ENCODE measurements around the gene KCNK2. TPM values are rescaled to one million over a fixed set of nuclear protein-coding genes. Genes with fewer than 3 reads are reported as not detected.
A peak's percentile ranks its signal among the peaks of the same experiment; 100 is the strongest.

KCNK2 gene
- total and polyA plus RNA-seq, 2 of the 4 experiments (the other 2 are of a cell fraction): 45.9 to 86.9 TPM

GRCh38 chr1:215146240-215146975, 63.9 kb downstream of the KCNK2 start:
- Histone ChIP-seq H2BK5ac (ENCODE audit: low read depth, low read length, poor library complexity, severe bottlenecking) (no peak overlapping the region), H4K5ac (ENCODE audit: low read depth, low read length) (no peak overlapping the region), H2BK20ac (ENCODE audit: low read depth, low read length) (no peak overlapping the region), H2AFZ (replicated peaks; ENCODE audit: low read length, poor library complexity) (no peak overlapping the region), H4K91ac (ENCODE audit: insufficient read depth, low read depth, low read length) (no peak overlapping the region), H3K9ac (ENCODE audit: low read depth, low read length) (no peak overlapping the region), H3K9me1 (ENCODE audit: insufficient read depth, low read length) (no peaks in the 10 kb centered on the region), H3K27ac (ENCODE audit: insufficient read depth, low read length) (no peak overlapping the region), H3K9me3 (ENCODE audit: control insufficient read depth, insufficient read depth, low read length) (peaks cover 2% of the 10 kb centered on the region; the same call in 1 of the 2 replicates), H3K27me3 (ENCODE audit: control insufficient read depth, insufficient read depth, low read length) (no peaks in the 10 kb centered on the region), H3K23ac (ENCODE audit: low read depth, low read length) (no peak overlapping the region), H2AK9ac (replicated peaks; ENCODE audit: low read depth, low read length, poor library complexity) (no peak overlapping the region), H3K4ac (ENCODE audit: low read depth, low read length) (no peak overlapping the region), H3K56ac (ENCODE audit: extremely low read depth, insufficient read depth, low read length) (no peak overlapping the region), H3K18ac (ENCODE audit: low read depth, low read length) (no peak overlapping the region; the same call in 1 of the 2 replicates), H4K20me1 (ENCODE audit: insufficient read depth, low read length) (no peaks in the 10 kb centered on the region), H4K8ac (ENCODE audit: low read depth in 2 of 2, low read length in 2 of 2) (no peak overlapping the region), H2AK5ac (ENCODE audit: low read depth, low read length) (no peak overlapping the region), H3K4me2 (ENCODE audit: low read depth, low read length) (no peak overlapping the region), H2BK15ac (ENCODE audit: low read depth, low read length) (no peak overlapping the region), H3K4me3 (ENCODE audit: insufficient read depth, low read depth, low read length) (no peak overlapping the region), H3K36me3 (ENCODE audit: control insufficient read depth, insufficient read depth, low read length) (no peaks in the 10 kb centered on the region), H3K4me1 (ENCODE audit: control insufficient read depth, insufficient read depth, low read length) (no peaks in the 10 kb centered on the region), H3K79me1 (ENCODE audit: low read depth in 1 of 2, low read length in 2 of 2) (no peaks in the 10 kb centered on the region), H2BK120ac (ENCODE audit: low read depth, low read length) (no peak overlapping the region), H3K14ac (replicated peaks; ENCODE audit: low read depth, low read length) (no peak overlapping the region)
- in situ Hi-C loops (cut with MboI; ENCODE audit: low sequenced_read_pairs) (loop anchor here (5.0 kb wide), 1 partner anchor 484 kb away; no protein-coding TSS in a partner anchor), intact Hi-C loops (cut with micrococcal nuclease) (loop anchor here (1.0 to 10.0 kb wide), 6 partner anchors 189 to 812 kb away; no protein-coding TSS in a partner anchor), dilution Hi-C loops (cut with HindIII; ENCODE audit: low sequenced_read_pairs, unreplicated experiment) (no loop called here)
- no TSS peak for BruUV-seq (replicated peaks)
- ChIA-PET POLR2A (ENCODE audit: unreplicated experiment) (no interaction called here), CTCF (interaction anchor here (0.6 to 3.3 kb wide), 9 partner anchors 12 to 517 kb away, joined by 3 to 21 read pairs (median 3); no protein-coding TSS in a partner anchor)
- no CpG with 5 or more reads among the region's 8 CpGs for WGBS, 2 experiments (ENCODE audit: extremely low coverage in 2 of 2, insufficient read length in 1 of 2)
- peak; percentile 64 for DNase-seq
- ATAC-seq (ENCODE audit: low read depth): no peak
- TF ChIP-seq CEBPB (IDR thresholded peaks at IDR 0.05; ENCODE audit: low read depth, low read length): peak; percentile 37; the same call in 1 of the 2 replicates
- no peak for TF ChIP-seq CHD1 (IDR thresholded peaks at IDR 0.05; ENCODE audit: low read depth, low read length)
- TF ChIP-seq CTCF (conservative IDR thresholded peaks at IDR 0.05; ENCODE audit: low read depth, low read length): peak; percentile 74
- TF ChIP-seq RCOR1 (IDR thresholded peaks at IDR 0.05; ENCODE audit: insufficient replicate concordance, low read length): no peak
- TF ChIP-seq RFX5 (IDR thresholded peaks at IDR 0.05; ENCODE audit: low read depth, low read length): no peak; the same call in 1 of the 2 replicates
- TF ChIP-seq, protein P1, sequence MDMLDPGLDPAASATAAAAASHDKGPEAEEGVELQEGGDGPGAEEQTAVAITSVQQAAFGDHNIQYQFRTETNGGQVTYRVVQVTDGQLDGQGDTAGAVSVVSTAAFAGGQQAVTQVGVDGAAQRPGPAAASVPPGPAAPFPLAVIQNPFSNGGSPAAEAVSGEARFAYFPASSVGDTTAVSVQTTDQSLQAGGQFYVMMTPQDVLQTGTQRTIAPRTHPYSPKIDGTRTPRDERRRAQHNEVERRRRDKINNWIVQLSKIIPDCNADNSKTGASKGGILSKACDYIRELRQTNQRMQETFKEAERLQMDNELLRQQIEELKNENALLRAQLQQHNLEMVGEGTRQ (IDR thresholded peaks at IDR 0.05; ENCODE audit: low read depth, low read length): no peak
- no peak for TF ChIP-seq MAFK (IDR thresholded peaks at IDR 0.05; ENCODE audit: low read depth, low read length)
- TF ChIP-seq BHLHE40 (IDR thresholded peaks at IDR 0.05; ENCODE audit: low read depth, low read length): no peak
- TF ChIP-seq MAZ (IDR thresholded peaks at IDR 0.05; ENCODE audit: borderline replicate concordance, low read depth, low read length): no peak
- no peak for TF ChIP-seq FOS (IDR thresholded peaks at IDR 0.05; ENCODE audit: low read depth, low read length)
- peak; percentile 76 for TF ChIP-seq RAD21 (IDR thresholded peaks at IDR 0.05; ENCODE audit: low read length)
- TF ChIP-seq SMC3 (IDR thresholded peaks at IDR 0.05; ENCODE audit: low read depth, low read length): peak; percentile 87
- no peak for TF ChIP-seq MXI1 (IDR thresholded peaks at IDR 0.05; ENCODE audit: borderline replicate concordance, low read depth, low read length)
- no peak for TF ChIP-seq POLR2A (IDR thresholded peaks at IDR 0.05; ENCODE audit: low read depth, low read length)
- no peak for TF ChIP-seq NFE2L2 (IDR thresholded peaks at IDR 0.05; ENCODE audit: low read depth, low read length)
